Measurements from ENCODE around the gene CORO1C.

DNA sequence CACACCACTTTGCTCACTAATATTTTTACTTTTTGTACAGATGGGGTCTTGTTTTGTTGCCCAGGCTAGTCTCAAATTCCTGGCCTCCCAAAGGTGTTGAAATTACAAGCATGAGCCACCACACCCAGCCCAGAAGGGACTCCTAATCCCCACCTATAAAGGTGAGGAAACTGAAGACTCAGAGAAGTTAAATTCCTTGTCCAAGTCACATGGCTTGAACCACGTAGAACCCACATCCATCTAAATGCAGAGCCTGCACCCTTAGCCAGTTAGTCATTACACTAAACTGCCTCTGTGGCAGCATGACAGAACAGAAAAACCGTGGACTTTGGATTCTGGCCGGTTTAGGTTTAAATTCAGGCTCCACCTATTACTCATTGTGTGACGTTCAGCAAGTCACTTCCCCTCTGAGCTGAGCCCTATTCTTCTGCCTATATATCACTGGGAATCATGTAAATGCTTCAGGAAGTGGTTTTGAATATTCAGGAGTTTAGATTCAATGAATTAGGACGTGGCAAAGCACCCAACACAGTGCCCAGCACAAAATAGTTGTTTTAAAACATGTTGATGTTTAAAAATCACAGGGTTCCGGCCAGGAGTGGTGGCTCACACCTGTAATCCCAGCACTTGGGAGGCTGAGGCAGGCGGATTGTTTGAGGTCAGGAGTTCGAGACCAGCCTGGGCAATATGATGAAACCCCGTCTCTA lies 3.0 kb upstream of the CORO1C start:
- TF ChIP-seq GATA2 (IDR thresholded peaks at IDR 0.05; ENCODE audit: low read depth, low read length) (no peak), GATA3 (IDR thresholded peaks at IDR 0.05; ENCODE audit: low read depth, low read length) (no peak)

Data from SH-SY5Y (cell line).